AG04449 (cell line): ENCODE measurements around the gene HTD2.
A peak's percentile ranks its signal among the peaks of the same experiment; 100 is the strongest.

ENCODE experiments used
- CTCF ChIA-PET: fragments of 350-600 bp; formaldehyde crosslinking; extraction: SDS; loops from one replicate; lab custom pipeline; 2021; ENCODE audit warnings: antibody characterized with exemption; lab: Yijun Ruan, JAX
- POLR2A ChIA-PET: fragments of 400-600, 350-600 bp; formaldehyde crosslinking; extraction: SDS; loops from one replicate; lab custom pipeline; 2020; ENCODE audit warnings: antibody characterized with exemption, inconsistent platforms; lab: Yijun Ruan, JAX
- DNase-seq: peaks from one replicate; pipeline ENCODE4 v3.0.0-alpha.2; 2010; ENCODE audit warnings: low read depth, low spot score
- H3K4me3 ChIP-seq: 2 replicates; pipeline ENCODE4 v1.5.1; 2011; ENCODE audit warnings: low read depth, mild to moderate bottlenecking, control low read depth, low read length
- CTCF ChIP-seq: IDR thresholded peaks from one replicate; pipeline ENCODE4 v1.5.1; 2011; ENCODE audit warnings: mild to moderate bottlenecking, moderate library complexity, low read length, control low read depth, inconsistent platforms; ENCODE audit not compliant: insufficient read depth; ENCODE audit errors: missing control alignments

Gene HTD2

DNA sequence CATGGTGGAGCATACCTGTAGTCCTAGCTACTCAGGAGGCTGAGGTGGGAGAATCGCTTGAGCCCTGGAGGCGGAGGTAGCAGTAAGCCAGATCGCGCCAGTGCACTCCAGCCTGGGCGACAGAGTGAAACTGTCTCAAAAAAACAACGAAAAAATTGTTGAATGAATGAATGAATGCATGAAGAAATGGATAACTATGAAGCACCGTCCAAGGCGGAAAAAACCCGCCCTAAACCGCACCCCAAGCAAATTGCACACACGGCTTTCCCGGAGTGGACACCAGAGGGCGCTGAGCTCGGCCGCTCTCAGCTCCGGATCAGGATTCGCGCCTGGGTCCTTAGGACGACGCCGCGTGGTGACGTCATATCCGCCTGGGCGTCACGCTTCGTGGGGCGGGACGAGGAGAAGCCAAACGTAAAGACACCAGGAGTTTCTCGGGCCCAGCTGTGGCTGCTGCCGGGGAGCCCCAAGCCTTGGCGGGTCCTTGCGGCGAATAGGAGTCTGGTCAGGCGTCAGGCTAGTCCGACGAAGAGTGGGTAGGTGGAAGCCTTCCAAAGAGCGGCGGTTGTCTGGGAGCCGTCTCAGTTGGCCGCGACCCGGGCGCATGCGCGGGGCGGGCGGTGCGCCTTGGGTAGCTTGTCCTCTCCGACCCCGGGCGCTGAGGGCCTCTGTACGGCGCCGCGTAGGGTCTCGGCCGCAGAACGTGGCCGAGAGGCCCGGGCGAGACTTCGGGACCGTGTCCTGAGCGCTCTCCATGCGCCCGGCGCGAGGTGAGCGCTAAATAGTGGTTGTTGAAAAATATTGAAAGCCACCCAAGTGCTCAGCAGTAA, at the start of gene HTD2, which contains the start of gene RPP14:
TSS of gene HTD2 (plus strand) at position 639 of the 830 bp plus-strand sequence. CDS start 11,094 bp downstream, outside the sequence.
TSS of gene RPP14 (plus strand) at position 364 of the 830 bp plus-strand sequence. CDS start 4,085 bp downstream, outside the sequence.
- ChIA-PET CTCF (interaction anchor here (0.7 to 19.9 kb wide), 80 partner anchors 11 to 466 kb away, joined by 3 to 1062 read pairs (median 5); partner anchors contain the start of genes ACOX2, PDHB and PXK), POLR2A (interaction anchor here (0.9 to 1.8 kb wide), 8 partner anchors 14 to 228 kb away, joined by 3 to 8 read pairs (median 3); partner anchors contain the start of gene PDHB)
- peak; percentile 76 for DNase-seq
- peak; percentile 98 for TF ChIP-seq CTCF
- H3K4me3 ChIP-seq, result peak within 1 kb of the TSS; percentile 84

GRCh38 chr3:58258392-58259055, 47.8 kb upstream of the HTD2 start:
- H3K4me3 ChIP-seq, result no peak overlapping the region
- DNase-seq, result no peak
- no peak for TF ChIP-seq CTCF
- ChIA-PET POLR2A (no interaction called here), CTCF (interaction anchor here (0.8 to 1.4 kb wide), 2 partner anchors 8 to 81 kb away, joined by 3 to 4 read pairs; no protein-coding TSS in a partner anchor)

DNA sequence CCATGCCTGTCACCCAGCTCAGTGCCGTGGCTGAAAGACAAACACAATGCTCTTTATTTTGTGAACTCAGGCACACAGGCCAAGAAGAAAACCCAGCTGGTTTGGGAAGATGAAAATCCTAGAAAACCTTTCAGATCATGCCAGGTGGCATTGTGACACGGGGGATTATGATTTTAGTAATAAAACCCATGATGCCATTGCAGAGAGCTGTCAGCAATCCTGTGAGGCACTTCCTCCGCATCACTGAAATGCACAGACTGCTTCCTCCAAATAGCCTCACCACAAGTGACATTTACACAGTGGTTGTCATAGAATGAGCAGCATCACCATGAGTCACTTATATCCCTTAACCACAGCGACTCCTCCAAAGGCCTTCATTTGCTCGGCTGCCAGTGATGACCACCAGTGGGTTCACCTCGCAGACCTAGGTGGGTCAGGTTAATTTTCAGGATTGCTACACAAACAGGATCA, 46.0 kb upstream of the HTD2 start:
- peak; percentile 38 for DNase-seq
- no peak for TF ChIP-seq CTCF
- POLR2A ChIA-PET, result interaction anchor here (0.6 to 1.4 kb wide), 3 partner anchors 12 to 74 kb away, joined by 5 read pairs; partner anchors contain the start of gene ABHD6
- no peak overlapping the region for H3K4me3 ChIP-seq
- CTCF ChIA-PET, result interaction anchor here (1.0 to 1.5 kb wide), 4 partner anchors 9 to 83 kb away, joined by 3 to 4 read pairs (median 4); partner anchors contain the start of genes HTD2 and RPP14

DNA sequence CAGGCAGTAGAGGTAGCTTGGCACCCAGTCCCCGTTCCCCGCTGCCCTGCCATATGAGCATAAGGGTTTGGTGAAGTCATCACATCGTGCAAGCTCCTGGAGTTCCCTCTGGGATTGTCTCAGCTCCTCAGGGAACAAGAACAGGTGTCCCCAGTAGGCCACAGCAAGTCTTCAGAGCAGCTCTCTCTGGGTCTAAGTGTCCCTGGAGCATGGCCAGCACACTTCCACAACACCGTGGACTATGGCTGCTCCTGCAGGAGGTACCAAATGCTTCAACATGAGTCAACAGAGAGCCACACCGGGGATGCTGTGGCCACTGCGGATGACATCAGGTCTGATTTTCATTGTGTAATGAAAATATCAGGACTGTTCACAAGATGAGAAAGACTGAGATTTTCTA, 45.6 kb upstream of the HTD2 start:
- POLR2A ChIA-PET, result interaction anchor here (1.0 to 1.4 kb wide), 2 partner anchors 11 to 22 kb away, joined by 5 read pairs; partner anchors contain the start of gene ABHD6
- CTCF ChIA-PET, result interaction anchor here (1.0 to 1.5 kb wide), 4 partner anchors 9 to 83 kb away, joined by 3 to 4 read pairs (median 4); partner anchors contain the start of genes HTD2 and RPP14
- no peak for DNase-seq

DNA sequence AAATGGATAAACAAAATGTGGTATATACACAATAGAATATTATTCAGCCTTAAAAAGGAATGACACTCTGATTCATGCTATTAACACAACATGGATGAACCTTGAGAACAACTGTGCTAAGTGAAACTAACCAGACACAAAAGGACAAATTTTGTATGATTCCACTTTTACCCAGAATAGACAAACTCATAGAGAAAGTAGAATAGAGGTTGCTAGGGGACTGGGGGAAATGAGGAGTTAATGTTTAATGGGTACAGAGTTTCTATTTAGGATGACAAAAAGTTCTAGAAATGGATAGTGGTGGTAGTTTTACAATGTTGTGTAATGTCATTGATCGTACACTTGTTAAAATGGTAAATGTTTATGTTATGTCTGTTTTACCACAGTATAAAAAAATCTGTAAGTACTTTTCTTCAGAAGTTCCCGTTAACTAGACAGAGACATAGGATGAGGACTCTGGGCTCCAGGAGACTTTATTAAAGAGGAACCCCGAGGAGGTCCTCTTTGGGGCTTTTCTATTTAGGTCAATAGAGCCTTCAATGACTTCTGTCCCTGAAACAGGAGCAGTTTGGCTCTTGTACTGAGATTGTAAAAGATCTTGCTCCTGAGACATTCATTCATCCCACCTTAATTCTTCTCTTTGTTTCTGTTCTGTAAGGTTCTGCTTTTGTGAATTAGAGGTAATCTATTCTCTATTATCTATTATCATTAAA, 44.2 kb upstream of the HTD2 start:
- DNase-seq, result no peak
- H3K4me3 ChIP-seq, result no peak overlapping the region
- ChIA-PET CTCF (interaction anchor here (1.6 kb wide), 1 partner anchor 45 kb away, joined by 4 read pairs; the partner anchor contains the start of genes HTD2 and RPP14), POLR2A (no interaction called here)
- TF ChIP-seq CTCF, result no peak

More for the DNA sequence above, 45.6 kb upstream of the HTD2 start:
- TF ChIP-seq CTCF, result no peak
- H3K4me3 ChIP-seq, result no peak overlapping the region
